B cell (primary cell): Measurements from ENCODE around the gene PHF21B. TPM values are rescaled to one million over a fixed set of nuclear protein-coding genes. Genes with fewer than 3 reads are reported as not detected.

Experiments
- ATAC-seq: fragments of 200-7000 bp; cut with Tn5 transposase; one replicate; pipeline ENCODE4 v1.10.0; 2021; ENCODE audit warnings: low read depth, mild to moderate bottlenecking, moderate number of reproducible peaks, moderate library complexity
- CTCF ChIA-PET: fragments of 350-600 bp; sonication (Branson Sonifier 250); formaldehyde crosslinking; loops from one replicate; lab custom pipeline; 2021; ENCODE audit warnings: antibody characterized with exemption, inconsistent platforms; lab: Charles Lee
- POLR2A ChIA-PET: fragments of 350-600 bp; sonication (Branson Sonifier 250); formaldehyde crosslinking; loops from one replicate; lab custom pipeline; 2021; ENCODE audit warnings: antibody characterized with exemption; lab: Charles Lee
- DNase-seq: peaks from one replicate; pipeline ENCODE4 v3.0.0; 2013
- H2AFZ ChIP-seq: 2 replicates; pipeline ENCODE4 v1.6.1; 2012; ENCODE audit warnings: mild to moderate bottlenecking, low read depth, low read length; ENCODE audit not compliant: insufficient read depth, poor library complexity, severe bottlenecking
- H3K27ac ChIP-seq, 2 donors: 1 replicate in 1 of 2; 2 replicates in 1 of 2; pipeline ENCODE4 v1.5.1; 2012 to 2013; ENCODE audit warnings: low read length in 2 of 2, mild to moderate bottlenecking in 2 of 2, moderate library complexity in 1 of 2
- H3K27me3 ChIP-seq, 4 experiments: fragments of 200-600 bp in 1 of 4; sonication (generic) in 1 of 4; replicated peaks in 1 of 4; 1 replicate in 2 of 4; 2 replicates in 2 of 4; pipeline versions ENCODE4 v1.6.1 to v1.7.0; 2013 to 2016; ENCODE audit warnings: low read length in 3 of 4, mild to moderate bottlenecking in 2 of 4, mixed read lengths in 1 of 4, moderate library complexity in 1 of 4; ENCODE audit not compliant: insufficient read depth in 4 of 4, control insufficient read depth in 3 of 4; ENCODE audit errors: control extremely low read depth in 1 of 4
- H3K36me3 ChIP-seq, 2 experiments: replicated peaks in 1 of 2; 1 replicate in 1 of 2; 2 replicates in 1 of 2; pipeline versions ENCODE4 v1.6.1 to v1.7.1; 2013; ENCODE audit warnings: low read length in 1 of 2; ENCODE audit not compliant: insufficient read depth in 2 of 2, control insufficient read depth in 1 of 2; ENCODE audit errors: control extremely low read depth in 1 of 2, extremely low read depth in 1 of 2
- H3K4me1 ChIP-seq, 2 donors: fragments of 200-600 bp in 1 of 2; sonication (generic) in 1 of 2; 1 replicate in 1 of 2; 2 replicates in 1 of 2; pipeline versions ENCODE4 v1.5.1 to v1.6.1; 2013 to 2017; ENCODE audit warnings: low read length in 2 of 2; ENCODE audit not compliant: control insufficient read depth in 2 of 2, insufficient read depth in 2 of 2
- H3K4me2 ChIP-seq: replicated peaks from 2 replicates; pipeline ENCODE3; 2012; ENCODE audit warnings: mild to moderate bottlenecking, low read depth, low read length; ENCODE audit not compliant: poor library complexity, severe bottlenecking
- H3K4me3 ChIP-seq, 5 experiments: fragments of 200-600 bp in 1 of 5; sonication (generic) in 1 of 5; 1 replicate in 3 of 5; 2 replicates in 2 of 5; pipeline versions ENCODE4 v1.5.1 to v1.7.0; 2011 to 2016; ENCODE audit warnings: low read length in 4 of 5, mild to moderate bottlenecking in 4 of 5, low read depth in 2 of 5, control low read depth in 1 of 5, moderate library complexity in 1 of 5; ENCODE audit not compliant: insufficient read depth in 1 of 5; ENCODE audit errors: control extremely low read depth in 1 of 5, extremely low read depth in 1 of 5
- H3K79me2 ChIP-seq: fragments of 200-600 bp; sonication (generic); one replicate; pipeline ENCODE4 v1.6.0; 2016; ENCODE audit warnings: low read length; ENCODE audit not compliant: control insufficient read depth, insufficient read depth
- H3K9ac ChIP-seq: fragments of 200-600 bp; sonication (generic); 2 replicates; pipeline ENCODE4 v1.6.1; 2017; ENCODE audit warnings: mild to moderate bottlenecking, low read length, moderate library complexity
- H3K9me3 ChIP-seq, 3 donors: one replicate each; pipeline versions ENCODE4 v1.6.1 to v1.7.1; 2013; ENCODE audit warnings: low read length in 2 of 3; ENCODE audit not compliant: control insufficient read depth in 2 of 3, insufficient read depth in 1 of 3; ENCODE audit errors: control extremely low read depth in 1 of 3
- H4K20me1 ChIP-seq: 2 replicates; pipeline ENCODE4 v1.6.0; 2012; ENCODE audit warnings: mild to moderate bottlenecking, low read length; ENCODE audit not compliant: insufficient read depth, control insufficient read depth, poor library complexity, severe bottlenecking
- H3K27ac Mint-ChIP-seq: one replicate; pipeline ENCODE4 v1.8.0; 2021; ENCODE audit warnings: mixed read lengths
- H3K27me3 Mint-ChIP-seq: one replicate; pipeline ENCODE4 v1.8.0; 2021; ENCODE audit warnings: mixed read lengths
- H3K4me1 Mint-ChIP-seq: one replicate; pipeline ENCODE4 v1.8.0; 2021; ENCODE audit warnings: mixed read lengths
- H3K4me3 Mint-ChIP-seq: one replicate; pipeline ENCODE4 v1.8.0; 2021; ENCODE audit warnings: mixed read lengths
- H3K9me3 Mint-ChIP-seq: one replicate; pipeline ENCODE4 v1.8.0; 2022; ENCODE audit warnings: mixed read lengths; ENCODE audit not compliant: insufficient read depth
- EZH2 ChIP-seq: IDR thresholded peaks from 2 replicates; pipeline ENCODE4 v1.6.1; 2012; ENCODE audit warnings: borderline replicate concordance, low read depth, mild to moderate bottlenecking, moderate library complexity, low read length; ENCODE audit not compliant: insufficient read depth, poor library complexity, severe bottlenecking
- WGBS: methylation state at CpG from one replicate; pipeline ENCODE4 v1.1.5; 2013; ENCODE audit warnings: missing lambda C conversion rate; ENCODE audit not compliant: insufficient coverage; 5-methylcytosine and 5-hydroxymethylcytosine counted together
- intact Hi-C: fragments of 100-400 bp; cut with micrococcal nuclease; formaldehyde crosslinking; loops from one replicate; pipeline ENCODE4 v1.10.0; 2022
- polyA plus RNA-seq: library from polyadenylated mRNA; depleted of rRNA; stranded (reverse); fragments of >200 nt; gene quantifications from 2 replicates; pipeline ENCODE4 v1.2.3, GENCODE V29; 2012
- total RNA-seq, 2 donors: library from RNA; stranded (reverse); fragments of 120-200 nt in 1 of 2; gene quantifications; 1 replicate in 1 of 2; 2 replicates in 1 of 2; pipeline versions ENCODE4 v1.2.3 to v1.2.4, GENCODE V29; 2013 to 2022
- TF ChIP-seq, protein P1 (sequence below): fragments of 200-600 bp; IDR thresholded peaks from one replicate; pipeline ENCODE4 v1.8.0; 2022; ENCODE audit warnings: antibody characterized with exemption, mild to moderate bottlenecking

PHF21B gene
- total and polyA plus RNA-seq, 2 donors (not counting 1 experiment from before 2014, with no cell fraction given) = not detected

DNA sequence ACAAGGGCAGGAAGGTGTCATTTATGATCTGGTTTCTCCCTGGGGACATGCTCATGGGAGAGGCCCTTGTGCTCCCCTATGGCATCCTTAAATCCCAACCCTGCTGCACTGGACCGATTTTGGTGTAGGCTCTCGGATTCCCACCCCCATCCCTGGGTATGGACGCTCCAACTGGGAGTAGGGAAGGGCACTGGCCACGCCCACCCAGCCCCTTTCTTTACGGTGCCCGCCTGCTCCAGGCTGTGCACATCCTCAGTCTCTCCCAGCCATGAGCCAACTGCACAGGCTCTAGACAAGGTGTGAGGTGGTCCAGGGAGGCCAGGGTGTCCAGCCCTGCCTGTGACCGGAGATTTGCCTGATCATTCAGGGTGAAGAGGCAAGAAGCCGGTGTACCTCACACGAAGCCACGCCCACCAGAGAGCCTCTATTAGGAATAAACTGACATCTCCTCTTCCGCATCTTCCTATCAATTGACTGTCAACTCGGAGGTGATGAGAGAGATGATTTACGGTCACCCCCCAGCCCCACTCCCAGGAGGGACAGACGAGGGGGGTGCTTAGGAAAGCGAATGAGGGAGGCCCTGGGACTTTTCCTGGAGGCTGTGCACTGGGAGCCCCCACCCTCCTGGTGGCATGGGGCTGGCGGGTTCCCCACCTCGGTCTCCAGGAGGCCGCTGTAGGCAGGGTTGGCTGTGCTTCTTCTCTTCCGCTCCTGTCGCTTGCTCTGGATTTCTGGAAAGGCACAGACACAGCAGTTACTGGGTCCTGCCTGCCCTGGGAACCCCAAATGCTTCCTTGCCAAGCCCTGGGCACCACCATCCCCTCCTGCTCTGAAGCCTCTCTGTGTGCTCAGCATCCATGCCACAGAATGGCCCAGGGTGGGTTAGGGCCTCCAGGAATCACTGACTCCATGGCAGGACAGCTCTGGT, 116.7 kb downstream of the PHF21B start:
- Histone ChIP-seq H3K36me3 (no peaks in the 10 kb centered on the region), H3K79me2 (no peaks in the 10 kb centered on the region), H3K9ac (no peak overlapping the region), H3K4me2 (no peak overlapping the region), H3K4me1 (no peaks in the 10 kb centered on the region), H3K27me3 (no peaks in the 10 kb centered on the region), H3K4me3 (no peak overlapping the region), H3K27ac (no peak overlapping the region), H4K20me1 (no peaks in the 10 kb centered on the region), H2AFZ (no peak overlapping the region), H3K9me3 (peaks cover 0 to 3% (median 0%) of the 10 kb centered on the region in 3 donors)
- no peaks in the 10 kb centered on the region for H3K9me3 Mint-ChIP-seq
- 93% methylated on average over 11 of the region's 20 CpGs for WGBS
- ChIA-PET CTCF (no interaction called here), POLR2A (no interaction called here)
- no peak overlapping the region for H3K27ac Mint-ChIP-seq
- H3K27me3 Mint-ChIP-seq = no peaks in the 10 kb centered on the region
- TF ChIP-seq EZH2 = no peak
- H3K4me1 Mint-ChIP-seq = no peaks in the 10 kb centered on the region
- ATAC-seq (no peak), DNase-seq (no peak)
- no peak overlapping the region for H3K4me3 Mint-ChIP-seq
- intact Hi-C loops = no loop called here

DNA sequence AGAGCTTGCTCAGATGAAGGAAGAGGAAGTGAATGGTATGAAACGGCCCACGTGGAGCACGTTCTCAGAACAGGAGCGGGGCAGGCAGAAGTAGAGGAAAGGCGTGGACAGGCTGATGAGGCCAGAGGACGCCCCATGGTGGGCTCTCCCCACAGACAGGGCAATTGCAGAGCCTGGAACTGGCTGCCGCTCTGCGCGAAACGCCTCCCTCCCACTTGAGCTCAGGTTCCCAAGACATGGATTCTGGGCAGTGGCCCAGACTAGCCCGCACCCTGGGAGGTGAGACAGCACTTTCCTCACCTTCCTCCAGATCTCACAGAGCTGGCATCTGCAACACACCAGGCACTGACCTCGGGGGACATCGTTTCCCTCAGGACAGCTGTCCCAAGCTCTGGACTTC, 117.6 kb downstream of the PHF21B start:
- no peak for DNase-seq
- Histone ChIP-seq H3K4me2 (no peak overlapping the region), H3K27ac (no peak overlapping the region), H3K36me3 (no peaks in the 10 kb centered on the region), H3K27me3 (no peaks in the 10 kb centered on the region), H4K20me1 (no peaks in the 10 kb centered on the region), H2AFZ (no peak overlapping the region), H3K9ac (no peak overlapping the region), H3K4me1 (no peaks in the 10 kb centered on the region), H3K4me3 (no peak overlapping the region), H3K9me3 (peaks cover 0 to 3% (median 0%) of the 10 kb centered on the region in 3 donors), H3K79me2 (no peaks in the 10 kb centered on the region)
- TF ChIP-seq, protein P1, sequence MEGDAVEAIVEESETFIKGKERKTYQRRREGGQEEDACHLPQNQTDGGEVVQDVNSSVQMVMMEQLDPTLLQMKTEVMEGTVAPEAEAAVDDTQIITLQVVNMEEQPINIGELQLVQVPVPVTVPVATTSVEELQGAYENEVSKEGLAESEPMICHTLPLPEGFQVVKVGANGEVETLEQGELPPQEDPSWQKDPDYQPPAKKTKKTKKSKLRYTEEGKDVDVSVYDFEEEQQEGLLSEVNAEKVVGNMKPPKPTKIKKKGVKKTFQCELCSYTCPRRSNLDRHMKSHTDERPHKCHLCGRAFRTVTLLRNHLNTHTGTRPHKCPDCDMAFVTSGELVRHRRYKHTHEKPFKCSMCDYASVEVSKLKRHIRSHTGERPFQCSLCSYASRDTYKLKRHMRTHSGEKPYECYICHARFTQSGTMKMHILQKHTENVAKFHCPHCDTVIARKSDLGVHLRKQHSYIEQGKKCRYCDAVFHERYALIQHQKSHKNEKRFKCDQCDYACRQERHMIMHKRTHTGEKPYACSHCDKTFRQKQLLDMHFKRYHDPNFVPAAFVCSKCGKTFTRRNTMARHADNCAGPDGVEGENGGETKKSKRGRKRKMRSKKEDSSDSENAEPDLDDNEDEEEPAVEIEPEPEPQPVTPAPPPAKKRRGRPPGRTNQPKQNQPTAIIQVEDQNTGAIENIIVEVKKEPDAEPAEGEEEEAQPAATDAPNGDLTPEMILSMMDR = no peak
- TF ChIP-seq EZH2 = no peak
- POLR2A ChIA-PET = no interaction called here
- Mint-ChIP-seq H3K9me3 (no peaks in the 10 kb centered on the region), H3K4me1 (no peaks in the 10 kb centered on the region), H3K27ac (no peak overlapping the region), H3K4me3 (no peak overlapping the region), H3K27me3 (no peaks in the 10 kb centered on the region)
- ATAC-seq = no peak
- intact Hi-C loops = no loop called here
- WGBS = 72% methylated on average over 13 of the region's 13 CpGs
- CTCF ChIA-PET = no interaction called here
